K562 (cell line): ENCODE measurements around the gene MITF. TPM values are rescaled to one million over a fixed set of nuclear protein-coding genes. Genes with fewer than 3 reads are reported as not detected.

Source experiments
- BDP1 ChIP-seq: IDR thresholded peaks from 3 replicates; pipeline ENCODE4 v1.6.1; 2011; ENCODE audit not compliant: insufficient read length, insufficient read depth
- CREB1 ChIP-seq, 2 experiments: sonication (generic) in 1 of 2; formaldehyde crosslinking in 1 of 2; IDR thresholded peaks; 2 replicates each; pipeline versions ENCODE4 v1.6.1 to v1.8.0; 2012 to 2022; ENCODE audit warnings: inconsistent platforms in 1 of 2, mild to moderate bottlenecking in 1 of 2, missing genetic modification reagents in 1 of 2, moderate library complexity in 1 of 2
- CTCF ChIP-seq, 3 experiments: IDR thresholded peaks in 2 of 3; conservative IDR thresholded peaks in 1 of 3; 2 replicates each; pipeline ENCODE4 v1.5.1; 2011 to 2012; ENCODE audit warnings: low read length in 3 of 3, mild to moderate bottlenecking in 3 of 3, control low read depth in 2 of 3, improper control_type of control experiment in 1 of 3, inconsistent platforms in 1 of 3, low read depth in 1 of 3, mixed read lengths in 1 of 3, moderate library complexity in 1 of 3; ENCODE audit not compliant: insufficient read depth in 2 of 3
- KLF13 ChIP-seq: fragments of 450-650 bp; IDR thresholded peaks from 2 replicates; pipeline ENCODE4 v1.6.1; 2016; ENCODE audit warnings: missing genetic modification characterization, low read depth, mild to moderate bottlenecking, missing compliant biosample characterization, moderate library complexity, borderline replicate concordance
- L3MBTL2 ChIP-seq: fragments of 450-650 bp; IDR thresholded peaks from 2 replicates; pipeline ENCODE4 v1.6.1; 2016; ENCODE audit warnings: mild to moderate bottlenecking, moderate library complexity
- MNT ChIP-seq, 2 experiments: fragments of 450-650 bp; conservative IDR thresholded peaks; 2 replicates each; pipeline ENCODE4 v1.6.1; 2017; ENCODE audit warnings: mild to moderate bottlenecking in 2 of 2, moderate library complexity in 2 of 2
- MXD1 ChIP-seq: fragments of 250-450 bp; sonication (Bioruptor Pico); IDR thresholded peaks from 2 replicates; pipeline ENCODE4 v1.8.0; 2021; ENCODE audit warnings: borderline replicate concordance, mild to moderate bottlenecking, moderate library complexity; ENCODE audit not compliant: poor library complexity, severe bottlenecking
- MYC ChIP-seq, 2 experiments: fragments of 250-450 bp in 1 of 2; sonication (Bioruptor Pico) in 1 of 2; IDR thresholded peaks; 2 replicates each; pipeline versions ENCODE4 v1.5.1 to v1.6.1; 2012 to 2021; ENCODE audit warnings: low read depth in 2 of 2, borderline replicate concordance in 1 of 2, improper control_type of control experiment in 1 of 2, low read length in 1 of 2, mild to moderate bottlenecking in 1 of 2, moderate library complexity in 1 of 2
- NR4A1 ChIP-seq, 2 experiments: fragments of 250-450 bp in 1 of 2; fragments of 450-650 bp in 1 of 2; sonication (Bioruptor Pico) in 1 of 2; IDR thresholded peaks; 2 replicates each; pipeline versions ENCODE4 v1.4.0 to v1.6.1; 2016 to 2020; ENCODE audit warnings: mild to moderate bottlenecking in 2 of 2, missing compliant biosample characterization in 1 of 2, missing genetic modification characterization in 1 of 2, moderate library complexity in 1 of 2
- PCBP2 ChIP-seq: fragments of 200-400 bp; formaldehyde crosslinking; IDR thresholded peaks from 2 replicates; pipeline ENCODE4 v1.6.1; 2018; ENCODE audit warnings: low read length, low read depth, mild to moderate bottlenecking, moderate library complexity; ENCODE audit not compliant: poor library complexity, severe bottlenecking
- PML ChIP-seq: IDR thresholded peaks from 2 replicates; pipeline ENCODE4 v1.6.1; 2012; ENCODE audit warnings: low read length, inconsistent platforms
- POLR3A ChIP-seq: IDR thresholded peaks from 2 replicates; pipeline ENCODE4 v1.6.1; 2011; ENCODE audit warnings: borderline replicate concordance, mild to moderate bottlenecking, moderate library complexity; ENCODE audit not compliant: insufficient read length, insufficient read depth; ENCODE audit errors: extremely low read depth
- RBFOX2 ChIP-seq: fragments of 200-400 bp; formaldehyde crosslinking; IDR thresholded peaks from 2 replicates; pipeline ENCODE4 v1.6.1; 2017; ENCODE audit warnings: low read depth, mild to moderate bottlenecking, low read length, moderate library complexity
- RBM15 ChIP-seq: fragments of 200-400 bp; formaldehyde crosslinking; IDR thresholded peaks from 2 replicates; pipeline ENCODE4 v1.6.1; 2018; ENCODE audit warnings: mild to moderate bottlenecking, low read length, moderate library complexity; ENCODE audit not compliant: insufficient read depth
- SMAD2 ChIP-seq: fragments of 150-350 bp; IDR thresholded peaks from 2 replicates; pipeline ENCODE4 v1.6.1; 2014; ENCODE audit warnings: low read depth, mild to moderate bottlenecking, low read length
- SP2 ChIP-seq: IDR thresholded peaks from 2 replicates; pipeline ENCODE4 v1.6.1; 2011; ENCODE audit warnings: mild to moderate bottlenecking, low read depth, low read length, moderate library complexity; ENCODE audit not compliant: poor library complexity, severe bottlenecking; ENCODE audit errors: extremely low read depth
- SRSF3 ChIP-seq: fragments of 200-400 bp; formaldehyde crosslinking; IDR thresholded peaks from 2 replicates; pipeline ENCODE4 v1.6.1; 2016; ENCODE audit warnings: mild to moderate bottlenecking, low read length, moderate library complexity; ENCODE audit not compliant: insufficient read depth
- TFAM ChIP-seq: fragments of 250-450 bp; sonication (Bioruptor Pico); conservative IDR thresholded peaks from 2 replicates; pipeline ENCODE4 v1.5.0; 2021; ENCODE audit warnings: mild to moderate bottlenecking, moderate library complexity
- YY1 ChIP-seq, 3 experiments: IDR thresholded peaks; 2 replicates each; pipeline ENCODE4 v1.6.1; 2011; ENCODE audit warnings: low read length in 2 of 3, mild to moderate bottlenecking in 2 of 3, moderate library complexity in 2 of 3, borderline replicate concordance in 1 of 3, control low read depth in 1 of 3, low read depth in 1 of 3; ENCODE audit not compliant: insufficient read depth in 3 of 3, insufficient replicate concordance in 2 of 3, control insufficient read depth in 1 of 3, insufficient read length in 1 of 3; ENCODE audit errors: extremely low read depth in 1 of 3
- ZNF184 ChIP-seq: sonication (generic); formaldehyde crosslinking; IDR thresholded peaks from 2 replicates; pipeline ENCODE4 v1.5.0; 2020; ENCODE audit warnings: missing genetic modification reagents
- ZNF232 ChIP-seq: sonication (generic); formaldehyde crosslinking; IDR thresholded peaks from 2 replicates; pipeline ENCODE4 v1.8.0; 2022; ENCODE audit warnings: mild to moderate bottlenecking, missing genetic modification reagents
- polyA plus RNA-seq, 8 experiments: library from polyadenylated mRNA; depleted of rRNA in 4 of 8; stranded (reverse) in 5 of 8; unstranded in 3 of 8; fragments of >200 nt; fragmentation: Nextera tagmentation in 2 of 8; fragmentation: Illumina TruSeq in 1 of 8; extraction: Ambion mirVana in 2 of 8; extraction: Trizol in 1 of 8; gene quantifications; 2 replicates each; pipeline versions ENCODE4 v1.2.1 to v1.2.3, GENCODE V29; 2011 to 2014; ENCODE audit warnings: inconsistent platforms in 1 of 8, missing spikeins in 1 of 8
- total RNA-seq, 7 experiments: library from RNA; depleted of rRNA in 6 of 7; stranded (reverse); fragments of >200 nt in 6 of 7; fragmentation: Illumina TruSeq in 2 of 7; extraction: Trizol in 2 of 7; gene quantifications; 2 replicates each; pipeline versions ENCODE4 v1.2.1 to v1.2.3, GENCODE V29; 2011 to 2021; ENCODE audit warnings: low replicate concordance in 1 of 7

Gene MITF
- total and polyA plus RNA-seq, 9 of the 15 experiments (the other 6 are each of a cell fraction or from before 2014, with no cell fraction given) = 5.6 to 14.9 (median 11.1) TPM

GRCh38 chr3:69724722-69725435, 14.4 kb upstream of the MITF start (continued):
- TF ChIP-seq PCBP2 (no peak), SP2 (no peak), YY1 (IDR thresholded peaks at IDR 0.05; ENCODE audit: borderline replicate concordance in 1 of 3, control insufficient read depth in 1 of 3, extremely low read depth in 1 of 3, insufficient read depth in 3 of 3, insufficient read length in 1 of 3, insufficient replicate concordance in 2 of 3, low read depth in 1 of 3, low read length in 2 of 3) (no peak), RBFOX2 (no peak), ZNF184 (CRISPR knock-in tag) (no peak), CREB1 (IDR thresholded peaks at IDR 0.05) (no peak; the same call in 1 of the 2 replicates), CREB1 (CRISPR knock-in tag; IDR thresholded peaks at IDR 0.05) (no peak), POLR3A (no peak), L3MBTL2 (0 out of 2 replicates have a peak, but pooled peaks have one; percentile 7), KLF13 (tag) (no peak), BDP1 (no peak), SRSF3 (no peak), MXD1 (CRISPR knock-in tag) (no peak), MYC (IDR thresholded peaks at IDR 0.05; ENCODE audit: low read depth, low read length) (no peak), MYC (CRISPR knock-in tag; IDR thresholded peaks at IDR 0.05; ENCODE audit: borderline replicate concordance, low read depth) (no peak), TFAM (no peak), PML (peak; percentile 89), ZNF232 (CRISPR knock-in tag) (no peak), NR4A1 (CRISPR knock-in tag; IDR thresholded peaks at IDR 0.05) (no peak), NR4A1 (tag; IDR thresholded peaks at IDR 0.05) (peak; percentile 18; the same call in 1 of the 2 replicates), RBM15 (no peak), CTCF (IDR thresholded peaks at IDR 0.05 in 2 of 3, conservative IDR thresholded peaks at IDR 0.05 in 1 of 3; ENCODE audit: insufficient read depth in 2 of 3, low read depth in 1 of 3, low read length in 3 of 3) (no peak), MNT (conservative IDR thresholded peaks at IDR 0.05) (peak in 1 of 2 experiments; percentile 41; a peak in 2 of 4 replicates), SMAD2 (no peak)
